Measurements from ENCODE around the gene TPSB2.

- TF ChIP-seq CTCF (IDR thresholded peaks at IDR 0.05) = no peak
- TF ChIP-seq POLR2A (IDR thresholded peaks at IDR 0.05) = no peak
Observed at GRCh38 chr16:1277617-1278282, 47.8 kb upstream of the TPSB2 start.

Data from lower leg skin (tissue), 3 donors.